ENCODE results near the gene CCDC80.

The CCDC80 gene

DNA sequence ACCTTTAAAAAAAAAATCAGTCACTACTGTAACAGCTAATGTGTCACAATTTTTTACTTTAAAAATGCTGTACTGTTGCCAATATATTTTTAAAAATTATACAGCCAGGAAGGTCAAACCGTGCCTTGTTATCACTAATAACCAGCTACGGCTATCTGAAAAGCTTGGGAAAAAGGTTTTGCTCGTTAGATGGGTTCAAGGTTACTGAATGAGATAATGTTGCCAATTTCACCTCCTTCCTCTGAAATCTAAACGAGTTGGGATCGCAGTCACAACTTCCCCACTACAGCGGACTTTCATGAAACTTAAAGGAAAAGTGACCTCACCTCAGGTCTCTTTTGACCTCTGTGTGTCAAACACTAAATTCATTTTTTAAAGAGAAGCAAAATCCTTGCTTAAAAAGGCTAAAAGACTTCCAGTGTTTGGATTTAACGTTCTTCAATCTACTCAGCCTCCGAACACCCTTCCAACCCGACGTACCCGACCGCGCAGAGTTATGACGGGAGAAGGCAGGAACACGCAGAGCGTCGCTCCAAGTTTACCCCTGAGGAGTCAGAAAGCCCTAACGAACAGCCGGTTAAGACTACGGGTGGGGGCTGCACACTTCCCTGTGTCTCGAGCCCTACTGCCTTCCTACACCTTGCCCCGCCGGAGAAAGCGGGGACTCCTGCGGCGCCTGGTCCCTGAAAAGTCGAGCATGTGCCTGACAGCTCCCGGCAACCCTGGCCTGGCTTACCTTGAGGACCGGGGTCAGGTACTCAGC, 80.0 kb downstream of the CCDC80 start:
- TF ChIP-seq, protein P1, sequence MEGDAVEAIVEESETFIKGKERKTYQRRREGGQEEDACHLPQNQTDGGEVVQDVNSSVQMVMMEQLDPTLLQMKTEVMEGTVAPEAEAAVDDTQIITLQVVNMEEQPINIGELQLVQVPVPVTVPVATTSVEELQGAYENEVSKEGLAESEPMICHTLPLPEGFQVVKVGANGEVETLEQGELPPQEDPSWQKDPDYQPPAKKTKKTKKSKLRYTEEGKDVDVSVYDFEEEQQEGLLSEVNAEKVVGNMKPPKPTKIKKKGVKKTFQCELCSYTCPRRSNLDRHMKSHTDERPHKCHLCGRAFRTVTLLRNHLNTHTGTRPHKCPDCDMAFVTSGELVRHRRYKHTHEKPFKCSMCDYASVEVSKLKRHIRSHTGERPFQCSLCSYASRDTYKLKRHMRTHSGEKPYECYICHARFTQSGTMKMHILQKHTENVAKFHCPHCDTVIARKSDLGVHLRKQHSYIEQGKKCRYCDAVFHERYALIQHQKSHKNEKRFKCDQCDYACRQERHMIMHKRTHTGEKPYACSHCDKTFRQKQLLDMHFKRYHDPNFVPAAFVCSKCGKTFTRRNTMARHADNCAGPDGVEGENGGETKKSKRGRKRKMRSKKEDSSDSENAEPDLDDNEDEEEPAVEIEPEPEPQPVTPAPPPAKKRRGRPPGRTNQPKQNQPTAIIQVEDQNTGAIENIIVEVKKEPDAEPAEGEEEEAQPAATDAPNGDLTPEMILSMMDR (IDR thresholded peaks at IDR 0.05; ENCODE audit: insufficient read depth, missing control alignments) = no peak
- no peak for FAIRE-seq
- DNase-seq (ENCODE audit: insufficient read length, low spot score) = no peak

GRCh38 chr3:112560307-112560706, 80.6 kb downstream of the CCDC80 start:
- DNase-seq (ENCODE audit: insufficient read length, low spot score) (no peak), FAIRE-seq (no peak)
- TF ChIP-seq, protein P1 (IDR thresholded peaks at IDR 0.05; ENCODE audit: insufficient read depth, missing control alignments) = no peak

DNA sequence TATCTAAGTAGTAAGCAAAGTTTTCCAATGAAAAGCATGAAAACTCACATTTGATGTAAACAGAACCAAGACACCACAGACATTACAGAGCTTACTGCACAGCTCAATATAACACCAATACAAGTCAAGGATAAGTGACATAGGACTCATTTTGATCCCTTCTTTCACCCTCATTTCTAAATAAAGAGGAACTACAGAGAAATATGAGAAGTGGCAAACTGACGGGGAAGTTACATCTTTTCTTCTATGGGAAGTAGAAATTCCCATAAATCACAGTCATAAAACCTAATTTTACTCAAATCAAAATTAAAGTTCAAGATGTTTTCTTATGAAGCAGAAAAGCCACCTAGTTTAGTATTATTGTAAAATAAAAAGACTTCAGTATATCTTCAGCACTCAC, 83.0 kb downstream of the CCDC80 start:
- DNase-seq (ENCODE audit: insufficient read length, low spot score) (no peak), FAIRE-seq (no peak)
- TF ChIP-seq, protein P1 (IDR thresholded peaks at IDR 0.05; ENCODE audit: insufficient read depth, missing control alignments) = no peak

DNA sequence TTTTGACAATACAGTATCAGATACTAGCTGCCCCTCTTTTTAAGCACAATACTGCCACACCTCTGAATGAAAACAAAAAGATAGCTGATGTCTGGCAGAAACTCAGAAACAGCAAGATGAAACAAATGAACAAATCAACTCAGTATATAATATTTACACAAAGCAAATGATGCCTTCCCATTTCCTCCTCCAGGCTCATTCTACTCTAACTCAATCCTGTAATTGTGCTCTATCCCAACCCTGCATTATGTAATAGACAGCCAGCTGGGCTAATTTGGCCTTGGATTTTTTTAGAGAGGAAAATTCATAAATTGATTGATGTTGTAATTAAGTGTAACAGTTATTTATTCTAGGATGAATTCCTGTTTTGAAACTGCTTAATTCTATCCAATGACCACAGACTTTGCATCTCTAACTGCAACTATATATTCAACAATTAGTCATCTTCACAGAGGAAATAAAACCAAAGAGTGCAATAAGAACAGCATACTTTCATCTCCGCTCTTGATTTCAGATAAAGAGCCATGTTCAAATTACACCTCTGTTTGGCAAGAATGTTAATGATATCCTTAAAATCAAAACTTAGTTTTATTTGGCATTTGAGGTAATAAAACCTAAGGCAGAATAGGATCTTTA, 85.3 kb downstream of the CCDC80 start:
- DNase-seq (ENCODE audit: insufficient read length, low spot score) (no peak), FAIRE-seq (peak; percentile 35)
- TF ChIP-seq, protein P1 (IDR thresholded peaks at IDR 0.05; ENCODE audit: insufficient read depth, missing control alignments) = no peak

DNA sequence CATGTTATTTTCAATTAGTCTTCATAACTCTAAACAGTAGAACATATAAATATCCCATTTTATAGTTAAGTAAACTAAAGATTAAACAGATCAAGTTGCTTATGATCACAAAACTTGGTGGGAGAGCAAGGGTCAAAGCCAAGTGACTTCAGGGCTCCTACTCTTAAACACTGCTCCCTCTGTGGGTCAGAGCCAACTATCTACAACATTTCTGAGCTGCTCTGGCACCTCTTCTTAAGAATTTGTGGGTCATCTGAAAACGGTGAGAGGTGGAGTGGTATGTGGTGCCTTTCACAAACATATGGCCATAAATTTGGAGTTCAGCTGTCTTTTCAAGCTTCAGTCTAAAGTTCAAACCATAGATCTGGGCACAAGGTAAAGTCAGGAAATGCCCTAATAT, 90.1 kb downstream of the CCDC80 start:
- DNase-seq (ENCODE audit: insufficient read length, low spot score) (no peak), FAIRE-seq (no peak)
- TF ChIP-seq, protein P1 (IDR thresholded peaks at IDR 0.05; ENCODE audit: insufficient read depth, missing control alignments) = no peak
